K562 (cell line): ENCODE measurements around the gene PIK3CG. TPM values are rescaled to one million over a fixed set of nuclear protein-coding genes. Genes with fewer than 3 reads are reported as not detected.

Experiments
- BDP1 ChIP-seq: IDR thresholded peaks from 3 replicates; pipeline ENCODE4 v1.6.1; 2011; ENCODE audit not compliant: insufficient read length, insufficient read depth
- BMI1 ChIP-seq: fragments of 150-350 bp; IDR thresholded peaks from 2 replicates; pipeline ENCODE4 v1.6.1; 2014; ENCODE audit warnings: low read length
- BRD9 ChIP-seq: fragments of 450-650 bp; IDR thresholded peaks from 2 replicates; pipeline ENCODE4 v1.6.1; 2018; ENCODE audit warnings: low read depth; ENCODE audit not compliant: partially characterized antibody
- CEBPZ ChIP-seq: fragments of 150-350 bp; IDR thresholded peaks from 2 replicates; pipeline ENCODE4 v1.6.1; 2014; ENCODE audit warnings: low read depth, mild to moderate bottlenecking, low read length, borderline replicate concordance
- CHAMP1 ChIP-seq: fragments of 450-650 bp; IDR thresholded peaks from 2 replicates; pipeline ENCODE4 v1.6.1; 2016; ENCODE audit warnings: mild to moderate bottlenecking
- CSDE1 ChIP-seq, 2 experiments: fragments of 450-650 bp; IDR thresholded peaks; 2 replicates each; pipeline ENCODE4 v1.6.1; 2016; ENCODE audit warnings: mild to moderate bottlenecking in 1 of 2
- ELK1 ChIP-seq: sonication (generic); formaldehyde crosslinking; IDR thresholded peaks from 2 replicates; pipeline ENCODE4 v1.8.1; 2022; ENCODE audit warnings: missing genetic modification reagents
- NFXL1 ChIP-seq: fragments of 450-650 bp; formaldehyde crosslinking; IDR thresholded peaks from 2 replicates; pipeline ENCODE4 v1.4.0; 2021; ENCODE audit warnings: mild to moderate bottlenecking
- NR2F6 ChIP-seq: fragments of 450-650 bp; formaldehyde crosslinking; IDR thresholded peaks from 2 replicates; pipeline ENCODE4 v1.4.0; 2020; ENCODE audit warnings: mild to moderate bottlenecking
- POLR2AphosphoS5 ChIP-seq: IDR thresholded peaks from 2 replicates; pipeline ENCODE4 v1.6.1; 2011; ENCODE audit warnings: mild to moderate bottlenecking, low read depth, low read length, moderate library complexity; ENCODE audit not compliant: control insufficient read depth, insufficient read depth
- RBM22 ChIP-seq: fragments of 200-400 bp; formaldehyde crosslinking; IDR thresholded peaks from 2 replicates; pipeline ENCODE4 v1.6.1; 2018; ENCODE audit warnings: low read length, low read depth; ENCODE audit not compliant: poor library complexity, severe bottlenecking
- RFX1 ChIP-seq: fragments of 450-650 bp; IDR thresholded peaks from 2 replicates; pipeline ENCODE4 v1.6.1; 2016; ENCODE audit warnings: mild to moderate bottlenecking, moderate library complexity
- SIN3A ChIP-seq, 2 experiments: fragments of 150-350 bp in 1 of 2; IDR thresholded peaks; 2 replicates each; pipeline ENCODE4 v1.6.1; 2011 to 2016; ENCODE audit warnings: borderline replicate concordance in 2 of 2, low read depth in 2 of 2, low read length in 2 of 2, mild to moderate bottlenecking in 2 of 2, moderate library complexity in 2 of 2; ENCODE audit not compliant: control insufficient read depth in 1 of 2
- SNAPC5 ChIP-seq: fragments of 250-450 bp; sonication (Bioruptor Pico); IDR thresholded peaks from 2 replicates; pipeline ENCODE4 v1.8.0; 2021; ENCODE audit warnings: moderate library complexity, mild to moderate bottlenecking, inconsistent platforms
- SOX6 ChIP-seq: fragments of 450-650 bp; IDR thresholded peaks from 2 replicates; pipeline ENCODE4 v1.6.1; 2014; ENCODE audit warnings: mild to moderate bottlenecking
- TOE1 ChIP-seq, 2 experiments: fragments of 450-650 bp in 1 of 2; sonication (generic) in 1 of 2; formaldehyde crosslinking in 1 of 2; IDR thresholded peaks; 2 replicates each; pipeline versions ENCODE4 v1.7.1 to v1.8.0; 2016 to 2022; ENCODE audit warnings: borderline replicate concordance in 2 of 2, mild to moderate bottlenecking in 2 of 2, antibody characterized with exemption in 1 of 2, inconsistent platforms in 1 of 2, low read depth in 1 of 2, missing genetic modification reagents in 1 of 2, moderate library complexity in 1 of 2
- ZFP30 ChIP-seq: fragments of 250-450 bp; sonication (Bioruptor Pico); IDR thresholded peaks from 2 replicates; pipeline ENCODE4 v1.8.0; 2022; ENCODE audit warnings: moderate library complexity, mild to moderate bottlenecking, inconsistent platforms, borderline replicate concordance
- ZNF174 ChIP-seq: fragments of 250-450 bp; sonication (Bioruptor Pico); IDR thresholded peaks from 2 replicates; pipeline ENCODE4 v1.4.0; 2020; ENCODE audit warnings: mild to moderate bottlenecking
- ZNF24 ChIP-seq: fragments of 450-650 bp; IDR thresholded peaks from 2 replicates; pipeline ENCODE4 v1.6.1; 2016
- ZNF586 ChIP-seq: fragments of 450-650 bp; formaldehyde crosslinking; conservative IDR thresholded peaks from 2 replicates; pipeline ENCODE4 v1.4.0; 2020; ENCODE audit warnings: mild to moderate bottlenecking, moderate library complexity
- ZNF695 ChIP-seq: fragments of 450-650 bp; formaldehyde crosslinking; IDR thresholded peaks from 2 replicates; pipeline ENCODE4 v1.4.0; 2020; ENCODE audit warnings: mild to moderate bottlenecking, moderate library complexity
- polyA plus RNA-seq, 8 experiments: library from polyadenylated mRNA; depleted of rRNA in 4 of 8; stranded (reverse) in 5 of 8; unstranded in 3 of 8; fragments of >200 nt; fragmentation: Nextera tagmentation in 2 of 8; fragmentation: Illumina TruSeq in 1 of 8; extraction: Ambion mirVana in 2 of 8; extraction: Trizol in 1 of 8; gene quantifications; 2 replicates each; pipeline versions ENCODE4 v1.2.1 to v1.2.3, GENCODE V29; 2011 to 2014; ENCODE audit warnings: inconsistent platforms in 1 of 8, missing spikeins in 1 of 8
- total RNA-seq, 7 experiments: library from RNA; depleted of rRNA in 6 of 7; stranded (reverse); fragments of >200 nt in 6 of 7; fragmentation: Illumina TruSeq in 2 of 7; extraction: Trizol in 2 of 7; gene quantifications; 2 replicates each; pipeline versions ENCODE4 v1.2.1 to v1.2.3, GENCODE V29; 2011 to 2021; ENCODE audit warnings: low replicate concordance in 1 of 7

Gene PIK3CG
- total and polyA plus RNA-seq, 9 of the 15 experiments (the other 6 are each of a cell fraction or from before 2014, with no cell fraction given) = 5.3 to 42.5 (median 29.0) TPM

- no peak; the same call in 1 of the 2 replicates for TF ChIP-seq CHAMP1
- no peak for TF ChIP-seq RFX1
- no peak for TF ChIP-seq SNAPC5 (CRISPR knock-in tag)
- no peak for TF ChIP-seq ZNF586 (CRISPR knock-in tag)
- no peak for TF ChIP-seq ZNF24
- TF ChIP-seq ZNF695 (CRISPR knock-in tag) = no peak
- no peak for TF ChIP-seq BMI1
- TF ChIP-seq ELK1 = no peak
- peak; percentile 27; the same call in 1 of the 2 replicates for TF ChIP-seq SOX6
- TF ChIP-seq TOE1 (IDR thresholded peaks at IDR 0.05; ENCODE audit: borderline replicate concordance) = 0 out of 2 replicates have a peak, but pooled peaks have one; percentile 67
- no peak for TF ChIP-seq TOE1 (CRISPR knock-in tag; IDR thresholded peaks at IDR 0.05; ENCODE audit: borderline replicate concordance, low read depth)
- no peak for TF ChIP-seq NR2F6 (CRISPR knock-in tag)
- TF ChIP-seq SIN3A (IDR thresholded peaks at IDR 0.05; ENCODE audit: borderline replicate concordance in 2 of 2, control insufficient read depth in 1 of 2, low read depth in 2 of 2, low read length in 2 of 2) = no peak
- no peak for TF ChIP-seq NFXL1 (CRISPR knock-in tag)
- TF ChIP-seq BRD9 = no peak
- TF ChIP-seq BDP1 = no peak
- no peak for TF ChIP-seq ZFP30 (CRISPR knock-in tag)
- TF ChIP-seq ZNF174 = no peak
- TF ChIP-seq RBM22 = no peak
- TF ChIP-seq CEBPZ = no peak
- TF ChIP-seq CSDE1 (IDR thresholded peaks at IDR 0.05) = no peak
- TF ChIP-seq POLR2AphosphoS5 = no peak
Measured at GRCh38 chr7:106871793-106872571, 6.9 kb downstream of the PIK3CG start (continued).
